Esophagus squamous epithelium (tissue), 5 donors: ENCODE measurements around the gene LILRB1. TPM values are rescaled to one million over a fixed set of nuclear protein-coding genes. Genes with fewer than 3 reads are reported as not detected.
A peak's percentile ranks its signal among the peaks of the same experiment; 100 is the strongest.
"Not testable (repeated sequence)": the region's sequence is repeated elsewhere in the genome, so short reads cannot be mapped to it uniquely, and the experiment has no call there.

ENCODE experiments used
- DNase-seq: peaks from one replicate; lab custom pipeline; 2025; lab: John Stamatoyannopoulos, UW
- H3K27ac ChIP-seq, 4 donors: fragments of 200-600 bp; sonication (generic); one replicate each; pipeline ENCODE4 v1.5.1; 2016 to 2019; ENCODE audit warnings: mild to moderate bottlenecking in 1 of 4
- H3K27me3 ChIP-seq, 4 donors: fragments of 200-600 bp; sonication (generic); 1 replicate in 3 of 4; 2 replicates in 1 of 4; pipeline versions ENCODE4 v1.5.1 to v1.6.0; 2017 to 2021; ENCODE audit warnings: antibody characterized with exemption in 1 of 4
- H3K36me3 ChIP-seq, 3 donors: fragments of 200-600 bp; sonication (generic); one replicate each; pipeline ENCODE4 v1.5.1; 2016 to 2019
- H3K4me1 ChIP-seq, 3 donors: fragments of 200-600 bp; sonication (generic); one replicate each; pipeline ENCODE4 v1.5.1; 2017 to 2019
- H3K4me3 ChIP-seq, 4 donors: fragments of 200-600 bp; sonication (generic); 1 replicate in 3 of 4; 2 replicates in 1 of 4; pipeline ENCODE4 v1.5.1; 2016 to 2019; ENCODE audit warnings: mild to moderate bottlenecking in 2 of 4, moderate library complexity in 1 of 4
- H3K9me3 ChIP-seq, 3 donors: fragments of 200-600 bp; sonication (generic); one replicate each; pipeline ENCODE4 v1.5.1; 2016 to 2019
- CTCF ChIP-seq, 6 experiments: fragments of 450-650 bp in 4 of 6; fragments of 200-600 bp in 2 of 6; sonication (generic) in 2 of 6; IDR thresholded peaks; one replicate each; pipeline ENCODE4 v1.5.1; 2016 to 2019; ENCODE audit warnings: antibody characterized with exemption in 6 of 6, mild to moderate bottlenecking in 4 of 6, moderate library complexity in 4 of 6
- POLR2A ChIP-seq, 4 donors: fragments of 450-650 bp; IDR thresholded peaks; one replicate each; pipeline ENCODE4 v1.6.1; 2017; ENCODE audit warnings: antibody characterized with exemption in 4 of 4, mild to moderate bottlenecking in 4 of 4, moderate library complexity in 3 of 4
- WGBS, 2 donors: methylation state at CpG; one replicate each; pipeline ENCODE4 v1.1.5; 2018; 5-methylcytosine and 5-hydroxymethylcytosine counted together
- intact Hi-C: fragments of 100-400 bp; cut with DNase I; formaldehyde crosslinking; loops from one replicate; pipeline ENCODE4 v1.15.0; 2022
- total RNA-seq, 4 donors: library from RNA; depleted of rRNA; stranded (reverse); fragments of >200 nt; gene quantifications; one replicate each; pipeline ENCODE4 v1.1.0, GENCODE V29; 2016
- donor health status: DM: yes; HTN: yes; CAD: no.

LILRB1 gene
- total RNA-seq: 1 to 10 TPM in 2 of 4 donors, under 1 TPM in 1, not detected in 1; 0.75 to 2.3 (median 1.5) TPM

GRCh38 chr19:54630262-54630661 lies at the start of gene LILRB1:
Gene LILRB1, plus strand, starts transcription at chr19:54630484. Its CDS starts 590 bp downstream, at chr19:54631074.
- H3K9me3 ChIP-seq, H3K4me1 ChIP-seq, H3K36me3 ChIP-seq, DNase-seq, H3K4me3 ChIP-seq, intact Hi-C loops: not testable (repeated sequence)
- 69 to 71% methylated on average over 7 to 9 of the region's 9 CpGs for WGBS, 2 donors
- Histone ChIP-seq H3K27me3 (peaks cover 0 to 42% (median 0%) of the 10 kb centered on the region in 4 donors), H3K27ac (peak within 1 kb of the TSS in 1 of 4 donors; percentile 0)

GRCh38 chr19:54586397-54586796 lies 43.9 kb upstream of the LILRB1 start:
- no peaks in the 10 kb centered on the region for H3K9me3 ChIP-seq
- no peak for DNase-seq
- H3K4me1 ChIP-seq: no peaks in the 10 kb centered on the region
- TF ChIP-seq CTCF (IDR thresholded peaks at IDR 0.05) (no peak), POLR2A (IDR thresholded peaks at IDR 0.05) (no peak)
- intact Hi-C loops: loop anchor here (5.0 kb wide), 1 partner anchor 304 kb away; the partner anchor contains the start of gene LILRB2
- H3K36me3 ChIP-seq: no peaks in the 10 kb centered on the region
- WGBS, 2 donors: 43 to 66% methylated on average over 5 of the region's 5 CpGs
- no peak overlapping the region for H3K27ac ChIP-seq
- H3K27me3 ChIP-seq: peaks cover 0 to 4% (median 0%) of the 10 kb centered on the region in 4 donors
- no peak overlapping the region for H3K4me3 ChIP-seq

- DNase-seq: no peak
- TF ChIP-seq POLR2A (IDR thresholded peaks at IDR 0.05): no peak
- TF ChIP-seq CTCF (IDR thresholded peaks at IDR 0.05): no peak
- WGBS, 2 donors: 37 to 64% methylated on average over 4 to 5 of the region's 7 CpGs
- Histone ChIP-seq H3K27ac (no peak overlapping the region), H3K9me3 (no peaks in the 10 kb centered on the region), H3K27me3 (peaks cover 0 to 4% (median 0%) of the 10 kb centered on the region in 4 donors), H3K36me3 (no peaks in the 10 kb centered on the region), H3K4me1 (no peaks in the 10 kb centered on the region), H3K4me3 (no peak overlapping the region)
- intact Hi-C loops: loop anchor here (5.0 kb wide), 1 partner anchor 305 kb away; the partner anchor contains the start of gene LILRB2
These were observed 43.3 kb upstream of the LILRB1 start for GRCh38 chr19:54587026-54587425.

GRCh38 chr19:54593445-54593844 lies 36.8 kb upstream of the LILRB1 start, which contains the start of gene LILRA1:
Gene LILRA1, plus strand, starts transcription at chr19:54593632. Its CDS starts 613 bp downstream, at chr19:54594245.
- H3K4me3 ChIP-seq, intact Hi-C loops: not testable (repeated sequence)

GRCh38 chr19:54593931-54594626 lies 36.2 kb upstream of the LILRB1 start:
- WGBS, 2 donors: 79% methylated on average over 5 of the region's 9 CpGs; no CpG with 5 or more reads in 1 of the 2 donors
- H3K27me3 ChIP-seq: peaks cover 0 to 15% (median 0%) of the 10 kb centered on the region in 4 donors
- H3K36me3 ChIP-seq, H3K4me1 ChIP-seq, H3K27ac ChIP-seq, H3K4me3 ChIP-seq, H3K9me3 ChIP-seq, DNase-seq, intact Hi-C loops: not testable (repeated sequence)

More at GRCh38 chr19:54593445-54593844, 36.8 kb upstream of the LILRB1 start, which contains the start of gene LILRA1:
- DNase-seq, H3K9me3 ChIP-seq, H3K4me1 ChIP-seq, H3K27ac ChIP-seq, H3K36me3 ChIP-seq: not testable (repeated sequence)
- H3K27me3 ChIP-seq: peaks cover 0 to 15% (median 0%) of the 10 kb centered on the region in 4 donors
- WGBS, 2 donors: 50 to 65% methylated on average over 3 to 5 of the region's 6 CpGs

GRCh38 chr19:54594737-54595136 lies 35.5 kb upstream of the LILRB1 start:
- no peaks in the 10 kb centered on the region for H3K9me3 ChIP-seq
- WGBS, 2 donors: 94% methylated on average over 5 of the region's 5 CpGs; no CpG with 5 or more reads in 1 of the 2 donors
- no peaks in the 10 kb centered on the region for H3K4me1 ChIP-seq
- no peak for DNase-seq
- no peaks in the 10 kb centered on the region for H3K36me3 ChIP-seq
- intact Hi-C loops: no loop called here
- H3K4me3 ChIP-seq: no peak overlapping the region
- TF ChIP-seq CTCF (IDR thresholded peaks at IDR 0.05) (no peak), POLR2A (IDR thresholded peaks at IDR 0.05) (no peak)
- peaks cover 0 to 15% (median 0%) of the 10 kb centered on the region in 4 donors for H3K27me3 ChIP-seq
- no peak overlapping the region for H3K27ac ChIP-seq

GRCh38 chr19:54595680-54596436 lies 34.4 kb upstream of the LILRB1 start:
- peaks cover 0 to 15% (median 0%) of the 10 kb centered on the region in 4 donors for H3K27me3 ChIP-seq
- not testable (repeated sequence) for DNase-seq

More at GRCh38 chr19:54595680-54596436, 34.4 kb upstream of the LILRB1 start:
- H3K9me3 ChIP-seq, H3K27ac ChIP-seq, intact Hi-C loops, H3K4me1 ChIP-seq, H3K4me3 ChIP-seq, H3K36me3 ChIP-seq: not testable (repeated sequence)
- 75 to 94% methylated on average over 3 to 4 of the region's 26 CpGs for WGBS, 2 donors
